ENCODE measurements around the gene BEND5. TPM values are rescaled to one million over a fixed set of nuclear protein-coding genes. Genes with fewer than 3 reads are reported as not detected.

The BEND5 gene
- total RNA-seq, 1 experiment from 2014 or later, result 1.8 TPM

DNA sequence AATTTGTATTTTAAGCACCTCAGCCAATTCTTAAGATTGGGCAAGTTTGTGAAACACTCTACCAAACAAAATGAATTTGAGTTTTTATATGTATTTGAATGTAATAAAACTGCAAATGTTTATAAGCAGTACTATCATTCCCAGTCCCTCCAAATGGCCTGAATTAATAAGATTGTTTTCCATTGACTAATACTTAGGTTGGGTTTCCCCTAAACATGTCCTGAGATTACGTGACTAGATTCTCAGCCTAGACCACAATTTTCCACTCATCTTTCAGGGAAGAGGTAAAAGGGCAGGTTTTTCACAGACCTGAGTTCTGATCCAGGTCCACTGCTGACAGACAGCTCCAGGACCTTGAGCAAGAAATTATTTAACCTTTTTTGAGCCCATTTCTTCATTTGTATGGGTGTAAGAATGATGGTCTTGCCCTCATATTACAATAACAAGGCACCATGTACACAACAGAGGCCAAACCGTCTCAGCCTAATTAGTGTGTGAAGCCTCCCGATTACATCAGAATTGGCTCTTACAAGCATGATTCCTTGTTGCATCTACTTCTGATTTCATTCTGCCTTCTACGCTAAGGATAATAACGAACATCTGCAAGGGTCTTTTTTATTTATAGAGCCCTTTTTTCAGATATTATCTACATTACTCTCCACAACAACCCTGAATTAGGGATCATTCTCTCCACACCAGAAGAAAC lies 51.2 kb downstream of the BEND5 start:
- DNase-seq (ENCODE audit: low read depth), result no peak

DNA sequence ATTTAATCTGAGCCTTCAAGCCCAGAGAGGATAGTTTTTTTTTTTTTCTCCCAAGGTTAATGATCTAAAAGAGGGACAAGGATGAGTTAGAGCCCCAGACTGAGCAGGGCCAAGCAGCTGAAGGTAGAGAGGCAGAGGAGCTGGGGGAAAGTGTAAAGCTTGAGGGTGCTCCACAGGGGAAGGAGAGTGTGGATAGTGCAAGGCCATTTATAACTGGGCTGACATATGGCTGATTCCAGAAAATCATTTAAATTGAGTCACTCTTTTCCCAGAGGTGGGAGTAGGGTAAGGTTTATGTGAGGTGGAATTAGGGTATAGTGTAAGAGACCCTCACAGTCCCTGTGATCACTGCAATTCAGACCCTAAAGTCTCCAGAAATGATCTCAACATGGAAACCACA lies 55.8 kb downstream of the BEND5 start:
- no peak for DNase-seq (ENCODE audit: low read depth)

- no peak for DNase-seq (ENCODE audit: low read depth)
These were observed 58.0 kb downstream of the BEND5 start for GRCh38 chr1:48718705-48719104.

- no peak for DNase-seq (ENCODE audit: low read depth)
These were observed 58.5 kb downstream of the BEND5 start for GRCh38 chr1:48718116-48718630.

DNA sequence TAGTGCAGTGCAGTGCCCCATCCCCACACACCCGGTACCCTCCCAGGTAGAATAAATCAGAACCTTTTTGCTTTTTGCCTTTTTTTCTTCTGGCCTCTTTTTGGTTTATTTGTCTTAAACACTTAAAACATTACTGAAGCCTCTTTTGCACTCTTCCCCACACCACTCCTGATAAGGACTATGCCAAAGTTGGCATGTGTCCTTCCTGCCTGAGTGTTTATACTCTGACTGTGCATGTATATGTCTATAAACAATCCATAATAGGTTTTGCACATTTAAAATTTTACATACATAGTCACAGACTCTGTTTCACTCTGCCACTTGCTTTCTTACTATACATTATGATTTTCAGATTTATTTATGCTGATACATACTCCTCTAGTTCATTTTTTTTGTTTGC lies 59.6 kb downstream of the BEND5 start:
- no peak for DNase-seq (ENCODE audit: low read depth)

DNA sequence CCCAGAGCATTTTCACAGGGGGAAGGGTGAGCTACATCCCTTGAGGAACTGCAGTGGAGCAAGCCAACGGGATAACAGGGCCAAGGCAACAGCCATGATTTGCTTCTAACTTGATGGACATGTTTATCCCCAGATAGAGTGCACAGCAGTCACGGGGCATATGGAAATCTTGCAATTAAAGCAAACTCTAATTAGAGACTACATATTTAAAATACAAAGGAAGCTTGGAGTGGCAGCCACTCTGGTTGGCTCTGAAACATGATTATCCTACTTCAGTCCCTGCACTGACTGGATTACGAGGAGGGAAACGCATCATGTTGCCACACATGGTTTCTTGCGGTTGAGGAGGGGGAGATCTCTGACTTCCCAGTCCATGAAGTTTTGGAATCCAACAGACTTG lies 60.8 kb downstream of the BEND5 start:
- no peak for DNase-seq (ENCODE audit: low read depth)

- DNase-seq (ENCODE audit: low read depth), result no peak
These were observed 65.8 kb downstream of the BEND5 start for GRCh38 chr1:48710915-48711314.

GRCh38 chr1:48710318-48710717 lies 66.4 kb downstream of the BEND5 start:
- DNase-seq (ENCODE audit: low read depth), result no peak

DNA sequence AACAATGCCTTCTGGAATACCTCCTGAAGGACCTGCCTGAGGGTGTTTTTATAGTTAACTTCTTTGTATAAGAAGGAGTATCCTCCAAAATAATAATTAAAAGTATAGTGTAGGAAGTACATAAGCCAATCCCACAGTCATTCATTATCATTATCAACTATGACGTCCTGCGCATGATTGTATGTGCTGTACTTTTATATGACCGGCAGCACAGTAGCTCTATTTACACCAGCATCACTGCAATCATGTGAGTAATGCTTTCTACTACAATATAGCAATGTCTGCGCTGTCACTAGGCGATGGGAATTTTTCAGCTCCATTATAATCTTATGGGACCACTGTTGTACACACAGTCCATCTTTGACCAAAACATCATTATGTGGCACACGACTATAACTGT lies 72.0 kb downstream of the BEND5 start:
- DNase-seq (ENCODE audit: low read depth), result no peak

- DNase-seq (ENCODE audit: low read depth), result no peak
These were observed 75.2 kb downstream of the BEND5 start for GRCh38 chr1:48701445-48701844.

- peak; percentile 49 for DNase-seq (ENCODE audit: low read depth)
These were observed 79.5 kb downstream of the BEND5 start for GRCh38 chr1:48697066-48697707.

- no peak for DNase-seq (ENCODE audit: low read depth)
These were observed 81.5 kb downstream of the BEND5 start for GRCh38 chr1:48695161-48695560.

GRCh38 chr1:48693674-48694320 lies 82.9 kb downstream of the BEND5 start:
- no peak for DNase-seq (ENCODE audit: low read depth)

DNA sequence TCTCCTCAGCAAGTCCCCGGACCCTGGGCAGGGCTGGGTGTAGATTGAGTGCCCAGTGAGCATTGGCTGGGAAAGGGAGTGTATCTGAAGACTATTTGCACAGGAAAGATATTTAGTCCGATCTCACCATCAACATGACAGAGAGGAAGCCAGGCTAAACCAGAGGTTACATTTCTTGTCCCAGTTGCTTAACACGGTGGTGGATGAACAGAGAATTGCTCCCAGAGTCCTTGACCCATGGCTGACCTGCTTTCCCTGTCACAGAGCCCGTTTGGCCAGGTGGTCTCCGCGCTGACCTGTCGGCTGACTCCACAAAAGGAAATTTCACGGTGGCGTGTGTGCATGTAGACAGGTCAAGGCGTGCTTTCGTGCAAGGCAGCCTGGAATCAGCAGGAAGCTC lies 83.5 kb downstream of the BEND5 start:
- no peak for DNase-seq (ENCODE audit: low read depth)

DNA sequence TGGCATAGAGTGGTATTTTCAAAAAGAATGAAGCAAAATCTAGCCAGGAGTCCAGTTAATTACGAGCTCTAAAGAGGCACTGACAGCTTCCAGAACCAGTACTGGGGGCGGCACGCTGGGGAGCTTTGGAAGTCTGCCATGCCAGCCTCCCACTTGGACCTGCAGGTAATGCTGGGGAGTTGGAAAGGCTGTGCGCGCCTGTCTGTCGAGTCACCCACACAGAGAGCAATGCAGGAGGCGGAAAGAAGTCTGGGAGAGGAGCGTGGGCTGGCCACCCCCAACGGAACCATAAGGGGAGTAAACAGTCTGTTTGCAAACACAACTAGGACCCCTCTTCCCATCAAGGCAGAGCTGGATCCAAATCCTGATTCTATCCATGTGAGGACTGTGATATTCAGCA lies 84.5 kb downstream of the BEND5 start:
- no peak for DNase-seq (ENCODE audit: low read depth)

DNA sequence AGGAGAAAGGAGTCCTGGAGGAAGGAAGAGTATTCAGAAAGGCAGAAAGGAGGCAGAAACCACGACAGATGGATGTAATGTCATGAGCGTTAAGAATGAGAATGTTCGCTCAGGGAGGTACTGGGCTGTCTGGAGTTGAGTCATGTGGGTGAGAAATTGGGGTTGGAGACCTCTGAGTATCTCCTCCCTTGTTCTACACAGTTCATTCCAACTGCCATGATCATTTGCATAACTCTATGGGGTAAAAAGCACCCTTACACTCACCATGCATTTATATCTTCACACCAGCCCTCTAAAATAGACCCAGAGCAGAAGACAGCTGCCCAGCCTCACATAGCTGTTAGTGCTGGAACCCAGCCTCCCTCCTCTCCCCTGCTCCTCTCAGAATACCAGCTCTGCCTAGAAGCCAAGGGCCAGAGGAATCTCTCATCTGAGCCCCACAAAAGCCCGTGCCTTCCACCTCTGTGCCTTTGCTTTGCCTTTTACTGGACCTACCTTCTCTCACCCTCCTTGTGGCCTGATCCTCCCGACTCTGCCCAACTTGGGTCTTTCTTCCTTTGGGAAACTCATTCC lies 85.2 kb downstream of the BEND5 start:
- DNase-seq (ENCODE audit: low read depth), result no peak

GRCh38 chr1:48688102-48688760 lies 88.5 kb downstream of the BEND5 start:
- no peak for DNase-seq (ENCODE audit: low read depth)

- DNase-seq (ENCODE audit: low read depth), result no peak
These were observed 89.2 kb downstream of the BEND5 start for GRCh38 chr1:48687282-48688045.

DNA sequence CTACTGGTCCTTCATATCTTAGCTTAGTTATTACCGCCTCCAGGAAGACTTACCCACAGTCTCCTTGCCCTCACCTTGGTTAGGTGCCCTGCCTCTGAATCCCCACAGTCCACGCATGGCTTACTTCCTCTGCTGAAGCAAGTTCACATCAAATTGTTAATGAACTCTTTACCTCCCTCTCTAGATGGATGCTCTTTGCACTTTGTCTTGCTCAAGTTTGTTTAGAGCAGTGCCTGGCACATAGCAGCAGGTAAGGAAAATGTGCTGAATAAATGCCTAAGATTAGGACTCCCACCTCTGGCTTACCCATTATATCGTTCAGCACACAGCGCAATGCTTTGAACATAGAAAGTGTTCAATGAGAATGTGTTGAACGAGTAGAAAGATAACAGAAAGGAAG lies 90.5 kb downstream of the BEND5 start:
- no peak for DNase-seq (ENCODE audit: low read depth)

DNA sequence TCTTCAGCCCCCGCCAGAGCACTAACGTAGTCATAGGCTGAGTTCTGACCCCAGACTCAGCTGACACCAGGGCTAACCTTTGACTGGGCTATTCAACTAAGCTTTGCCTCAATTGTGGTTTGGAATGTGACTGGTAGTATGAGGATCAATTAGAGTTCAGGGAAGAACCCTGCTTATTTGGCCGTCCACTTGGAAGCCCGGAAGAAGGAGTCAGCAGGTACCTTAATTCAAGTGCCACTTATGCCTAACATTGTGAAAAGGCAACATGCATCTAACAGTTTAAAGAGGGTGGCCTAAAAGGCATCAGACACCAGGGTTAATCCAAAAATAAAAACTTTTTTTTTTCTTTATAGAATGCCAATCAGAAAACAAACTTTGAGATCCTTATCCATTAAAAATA lies 92.3 kb downstream of the BEND5 start:
- DNase-seq (ENCODE audit: low read depth), result no peak

GRCh38 chr1:48683839-48684238 lies 92.9 kb downstream of the BEND5 start:
- DNase-seq (ENCODE audit: low read depth), result peak; percentile 45

All from RPMI7951 (cell line).